ENCODE results near the gene SLX9. TPM values are rescaled to one million over a fixed set of nuclear protein-coding genes. Genes with fewer than 3 reads are reported as not detected.

The SLX9 gene
- total RNA-seq, 1 experiment from 2014 or later = 74.3 TPM

- H3K14ac ChIP-seq (ENCODE audit: insufficient read depth, low read length) = no peak overlapping the region
- no peaks in the 10 kb centered on the region for H3K4me1 ChIP-seq (ENCODE audit: insufficient read depth, low read length)
- no peak overlapping the region for H3K27ac ChIP-seq (ENCODE audit: insufficient read length, low read depth, low read length)
- no peaks in the 10 kb centered on the region for H4K20me1 ChIP-seq (ENCODE audit: control insufficient read depth, insufficient read depth, insufficient read length)
- H2BK20ac ChIP-seq (ENCODE audit: low read depth, low read length, poor library complexity, severe bottlenecking) = no peak overlapping the region
- H3K4ac ChIP-seq (ENCODE audit: low read depth, low read length) = no peak overlapping the region
- Mint-ChIP-seq H3K4me3 (no peak overlapping the region), H3K27me3 (ENCODE audit: low read depth) (peaks cover 64% of the 10 kb centered on the region), H3K27ac (no peak overlapping the region), H3K4me1 (peaks cover 25 to 26% of the 10 kb centered on the region in 2 experiments), H3K36me3 (ENCODE audit: insufficient read depth in 1 of 3, low read depth in 3 of 3) (no peaks in the 10 kb centered on the region), H3K9me3 (peaks cover 2% of the 10 kb centered on the region in 2 experiments; a peak in 1 of 5 replicates)
- no peaks in the 10 kb centered on the region for H3K9me3 ChIP-seq (ENCODE audit: control insufficient read depth, low read depth, low read length)
- H3T11ph ChIP-seq (ENCODE audit: low read length) = no peak overlapping the region
- no peak overlapping the region for H2BK12ac ChIP-seq (ENCODE audit: insufficient read length, low read depth, low read length)
- no peak overlapping the region for H2AK5ac ChIP-seq (ENCODE audit: insufficient read length, low read length)
- TF ChIP-seq CTCF (conservative IDR thresholded peaks at IDR 0.05) = no peak
- no peak overlapping the region for H2BK120ac ChIP-seq (ENCODE audit: low read depth, low read length, poor library complexity, severe bottlenecking)
- no peak overlapping the region for H3K9ac ChIP-seq (ENCODE audit: extremely low read depth, insufficient read length, low read length)
- H3K79me2 ChIP-seq (ENCODE audit: insufficient read depth, low read length) = no peaks in the 10 kb centered on the region
- DNase-seq = no peak
- H3K23me2 ChIP-seq (ENCODE audit: insufficient read length, low read depth, low read length, poor library complexity, severe bottlenecking) = peaks cover 13% of the 10 kb centered on the region
- H3K56ac ChIP-seq (ENCODE audit: insufficient read length, low read depth, low read length) = no peak overlapping the region
- H4K5ac ChIP-seq (ENCODE audit: insufficient read length, low read depth, low read length) = no peak overlapping the region
- H4K8ac ChIP-seq (replicated peaks; ENCODE audit: insufficient read length, low read depth, low read length) = no peak overlapping the region
- no peaks in the 10 kb centered on the region for H3K79me1 ChIP-seq (ENCODE audit: insufficient read depth, low read depth, low read length, poor library complexity, severe bottlenecking)
- no peak overlapping the region for H3K23ac ChIP-seq (ENCODE audit: insufficient read length, low read depth, low read length)
- no peak overlapping the region for H3K4me2 ChIP-seq (ENCODE audit: insufficient read depth, insufficient read length, low read length)
- H3K27me3 ChIP-seq (ENCODE audit: insufficient read depth, low read length) = peaks cover 21% of the 10 kb centered on the region; the same call in 1 of the 2 replicates
- no CpG with 5 or more reads among the region's 6 CpGs for WGBS (ENCODE audit: extremely low coverage, insufficient read length, low lambda C conversion rate)
- H3K18ac ChIP-seq (ENCODE audit: insufficient read length, low read depth, low read length) = no peak overlapping the region
- H2AFZ ChIP-seq (ENCODE audit: low read length) = no peak overlapping the region
- H2BK15ac ChIP-seq (ENCODE audit: low read depth, low read length) = no peak overlapping the region
- no peak overlapping the region for H4K91ac ChIP-seq (ENCODE audit: insufficient read length, low read depth, low read length)
- H2BK5ac ChIP-seq (ENCODE audit: insufficient read length, low read length) = no peak overlapping the region
Observed at GRCh38 chr21:44933918-44934260, 5.9 kb upstream of the SLX9 start.
